NCI-H1048 (cell line): Measurements from ENCODE around the gene ANKRD65.
"Not testable (repeated sequence)": the region's sequence is repeated elsewhere in the genome, so short reads cannot be mapped to it uniquely, and the experiment has no call there.

ENCODE experiments used
- DNase-seq: peaks from one replicate; lab custom pipeline; 2025; lab: John Stamatoyannopoulos, UW

ANKRD65 gene

GRCh38 chr1:1393428-1393827 lies 27.6 kb downstream of the ANKRD65 start:
- DNase-seq = no peak

- no peak for DNase-seq
These were observed 28.1 kb downstream of the ANKRD65 start for GRCh38 chr1:1393014-1393413.

DNA sequence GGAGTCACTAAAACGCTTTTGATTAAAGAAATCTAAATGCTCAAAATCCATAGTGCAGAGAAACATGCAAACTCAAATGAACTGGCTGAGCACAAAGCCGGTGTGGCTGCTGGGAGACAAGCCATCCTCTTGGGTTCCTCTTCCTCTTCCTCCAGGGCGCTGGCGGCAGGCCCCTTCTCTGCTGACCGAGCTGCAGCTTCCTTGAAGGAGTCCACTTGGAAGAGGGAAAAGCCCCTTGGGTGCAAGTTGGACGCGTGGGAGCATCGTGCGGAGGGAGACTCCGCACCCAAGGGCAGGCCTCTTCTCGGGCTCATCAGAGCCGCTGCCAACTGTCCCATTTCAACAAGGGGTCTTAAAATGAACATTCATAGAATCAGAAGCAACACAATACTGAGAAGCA lies 29.9 kb downstream of the ANKRD65 start:
- no peak for DNase-seq

- no peak for DNase-seq
These were observed 30.4 kb downstream of the ANKRD65 start for GRCh38 chr1:1390675-1391074.

GRCh38 chr1:1388078-1388472 lies 33.0 kb downstream of the ANKRD65 start:
- no peak for DNase-seq

GRCh38 chr1:1387098-1388077 lies 33.7 kb downstream of the ANKRD65 start:
- no peak for DNase-seq

GRCh38 chr1:1385931-1386330 lies 35.1 kb downstream of the ANKRD65 start:
- no peak for DNase-seq

GRCh38 chr1:1385339-1385738 lies 35.7 kb downstream of the ANKRD65 start:
- not testable (repeated sequence) for DNase-seq

DNA sequence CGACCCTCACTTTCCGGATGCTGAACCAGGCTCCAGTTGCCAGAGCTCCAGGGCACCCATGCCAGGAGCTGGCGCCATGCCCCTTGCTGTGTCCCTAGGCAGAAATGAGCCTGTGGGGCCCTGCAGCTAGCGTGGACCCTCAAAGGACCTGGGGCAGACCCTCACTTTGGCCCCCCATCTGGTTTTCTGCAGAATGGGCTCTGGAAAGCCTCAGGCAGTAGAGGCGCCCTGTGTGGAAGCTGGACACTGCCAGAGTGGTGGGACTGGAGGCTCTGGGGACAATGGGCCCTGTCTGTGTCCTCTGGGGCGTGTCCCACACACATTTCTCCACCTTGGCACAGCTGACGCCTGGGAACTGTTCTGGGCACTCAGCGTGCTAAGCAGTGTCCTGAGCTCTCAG lies 39.8 kb downstream of the ANKRD65 start:
- no peak for DNase-seq

- no peak for DNase-seq
These were observed 40.2 kb downstream of the ANKRD65 start for GRCh38 chr1:1380860-1381259.

- no peak for DNase-seq
These were observed 43.4 kb downstream of the ANKRD65 start for GRCh38 chr1:1377540-1378205.

GRCh38 chr1:1376551-1377226 lies 44.4 kb downstream of the ANKRD65 start:
- no peak for DNase-seq

DNA sequence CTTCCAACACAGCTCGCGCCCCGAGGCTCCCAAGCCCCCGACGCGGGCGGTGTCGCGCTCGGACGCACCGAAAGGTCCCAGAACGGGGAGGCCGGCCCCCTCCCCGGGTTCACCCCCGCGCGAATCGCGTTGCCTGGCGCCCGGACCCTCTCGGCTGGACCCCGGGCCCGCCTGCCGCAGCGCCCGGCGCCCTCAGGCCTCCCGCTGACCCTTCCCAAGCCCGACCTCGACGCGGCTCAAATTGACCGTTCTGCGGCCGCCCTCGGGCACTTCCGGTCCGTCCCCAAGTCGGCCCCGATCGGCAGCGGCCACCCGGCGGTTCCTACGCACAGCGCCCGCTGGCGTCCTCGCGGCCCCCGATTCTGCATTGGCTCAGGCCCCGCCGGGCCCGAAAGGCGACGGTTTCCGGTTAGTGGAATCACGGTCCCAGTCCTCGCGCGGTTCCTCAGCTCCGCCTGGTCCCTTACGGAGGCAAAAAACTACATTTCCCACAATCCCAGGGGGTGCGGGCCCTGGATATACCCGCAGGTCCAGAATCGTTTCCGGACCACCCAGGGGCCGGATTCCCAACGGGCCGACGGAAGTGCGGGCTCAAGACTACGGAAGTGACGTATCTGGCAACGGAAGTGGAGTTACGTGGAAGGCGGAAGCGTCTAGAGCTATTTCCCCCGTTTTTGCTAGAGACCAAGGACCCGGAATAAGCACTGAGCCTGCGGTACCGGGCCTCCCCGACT lies 46.0 kb downstream of the ANKRD65 start, which contains the start of gene AURKAIP1:
Gene AURKAIP1, minus strand, starts transcription at position 279 of the 734 bp plus-strand sequence. CDS start 451 bp downstream, outside the sequence.
- peak; percentile 99 for DNase-seq

DNA sequence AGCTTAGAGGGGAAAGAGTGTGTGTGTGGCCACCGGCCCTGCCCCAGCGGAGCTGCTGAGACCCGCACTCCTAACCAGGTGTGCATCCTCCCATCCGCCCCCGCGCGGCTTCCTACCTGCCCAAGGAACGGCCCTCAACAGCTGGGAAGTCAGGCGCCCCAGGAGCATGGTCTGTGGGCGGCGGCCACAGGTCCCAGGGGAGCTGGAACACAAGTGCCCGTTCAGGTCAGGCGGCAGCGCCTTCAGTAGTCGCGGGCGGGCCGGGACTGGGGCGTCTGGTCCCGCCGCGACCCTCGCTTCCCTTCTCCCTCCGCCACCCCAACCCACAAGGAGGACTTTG lies 46.5 kb downstream of the ANKRD65 start:
- DNase-seq = no peak

DNA sequence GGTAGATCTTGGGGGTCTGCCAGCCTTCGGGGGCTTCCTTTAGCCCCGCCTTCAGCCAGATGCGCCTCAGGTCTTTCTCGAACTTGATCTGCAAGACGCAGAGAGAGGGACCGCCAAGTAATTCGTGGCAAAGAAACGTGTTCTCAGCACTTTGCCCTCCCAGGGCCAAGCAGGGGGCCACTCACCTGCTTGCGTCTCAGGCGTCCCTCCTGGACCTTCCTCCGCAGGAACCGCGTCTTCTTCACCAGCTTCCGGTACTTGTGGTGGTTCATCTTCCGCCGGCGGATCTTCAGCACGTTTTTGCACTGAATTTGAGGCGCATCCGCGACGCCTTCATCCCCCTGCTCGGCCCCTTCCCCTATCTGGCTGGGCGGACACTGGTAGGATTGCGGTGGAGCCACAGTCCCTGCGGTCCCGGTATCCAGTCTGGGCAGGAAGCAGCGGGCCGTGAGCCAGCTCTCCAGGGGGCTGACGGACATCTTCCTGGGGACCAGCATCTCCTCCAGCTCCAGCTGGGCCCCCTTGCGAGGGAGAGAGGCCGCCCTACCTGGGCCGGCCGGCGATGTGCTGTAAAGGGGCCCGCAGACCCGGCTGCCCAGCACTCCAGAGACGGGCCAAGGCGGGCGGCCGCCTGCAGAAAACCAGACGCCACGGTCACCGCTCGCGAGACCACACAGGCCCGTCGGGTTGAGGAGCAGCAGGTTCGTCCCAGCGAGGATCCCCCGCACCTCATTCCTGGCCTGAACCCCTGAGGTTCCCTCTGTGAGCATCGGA lies 47.1 kb downstream of the ANKRD65 start:
- no peak for DNase-seq

DNA sequence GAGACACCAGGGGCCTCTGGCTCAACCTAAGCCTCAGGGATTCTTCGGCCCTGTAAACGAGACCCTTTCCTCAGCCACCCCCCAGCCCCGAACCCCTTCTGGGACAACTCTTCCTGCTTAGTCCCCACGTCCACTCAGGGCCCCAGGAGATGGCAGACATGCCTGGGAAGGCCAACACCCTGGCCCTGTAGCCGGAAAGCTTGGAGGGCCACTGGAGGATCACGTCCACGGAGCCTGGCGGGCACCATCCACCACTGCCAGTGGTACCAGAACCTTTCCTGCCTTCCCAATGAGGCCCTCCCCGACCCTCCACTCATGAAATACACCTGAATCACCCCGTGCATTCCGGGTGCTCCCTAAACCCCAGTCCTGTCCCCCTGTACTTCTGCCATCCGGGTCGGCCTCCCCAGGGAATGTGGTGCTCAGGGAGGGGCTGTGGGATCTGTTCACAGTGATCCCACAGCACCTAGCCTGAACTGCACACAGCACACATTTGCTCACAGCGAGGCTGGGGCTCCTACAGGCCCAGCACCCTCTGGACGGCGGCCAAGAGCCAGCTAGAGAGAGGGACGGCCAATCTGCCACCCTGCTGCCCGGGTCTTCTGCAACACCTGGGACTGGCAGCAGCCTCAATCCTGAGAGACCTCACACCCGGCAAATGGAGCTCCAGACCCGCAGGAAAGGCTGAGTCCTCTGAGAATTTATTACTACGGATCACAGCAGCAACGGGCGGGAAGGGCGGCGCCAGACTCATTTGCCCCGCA lies 47.8 kb downstream of the ANKRD65 start:
- no peak for DNase-seq

DNA sequence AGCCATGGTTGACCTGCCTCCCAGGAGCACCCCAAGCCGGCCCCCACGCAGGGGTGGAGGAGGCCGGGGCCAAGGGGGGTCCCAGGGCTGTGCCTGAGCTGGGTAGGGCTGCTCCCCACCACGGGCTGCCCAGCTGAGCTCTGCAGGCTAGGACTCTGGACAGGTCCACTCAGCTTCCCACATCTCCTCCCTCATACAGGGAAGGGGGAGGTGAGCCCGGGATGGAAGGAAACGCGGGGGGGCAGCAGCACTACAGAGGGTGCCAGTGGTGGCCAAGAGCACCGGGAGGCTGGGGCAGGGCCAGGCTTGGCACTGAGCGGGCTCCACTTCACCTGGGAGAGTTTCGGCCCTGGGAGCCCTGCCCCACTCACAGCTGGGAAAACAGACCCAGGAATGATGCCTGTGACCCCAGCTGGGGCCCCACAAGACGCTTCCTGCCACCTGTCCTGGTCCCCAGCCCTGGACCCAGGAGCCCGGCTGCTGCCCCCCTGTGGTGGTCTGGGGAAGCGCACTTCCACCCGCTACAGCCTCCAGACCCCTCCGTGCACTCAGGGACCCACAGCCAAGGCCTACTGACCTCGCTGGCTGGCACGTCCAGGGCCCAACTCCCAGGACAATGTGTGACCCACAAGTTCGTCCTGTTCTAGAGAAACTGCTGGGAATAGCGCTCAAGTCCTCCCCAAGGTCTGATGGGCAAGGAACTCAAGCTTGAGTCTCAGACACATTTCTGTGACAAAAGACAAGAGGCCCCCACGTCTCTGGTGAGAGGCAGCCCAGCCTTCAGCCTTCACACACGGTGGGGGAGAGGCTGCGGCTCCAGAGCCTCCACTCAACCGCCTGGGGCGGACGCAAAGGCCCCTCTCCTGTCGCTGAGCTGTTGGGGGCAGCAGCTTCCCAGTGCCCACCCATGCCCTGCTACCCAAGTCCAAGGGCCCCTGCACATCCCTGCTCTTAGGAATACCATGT lies 49.0 kb downstream of the ANKRD65 start:
- no peak for DNase-seq

GRCh38 chr1:1371364-1371745 lies 49.7 kb downstream of the ANKRD65 start:
- DNase-seq = no peak

DNA sequence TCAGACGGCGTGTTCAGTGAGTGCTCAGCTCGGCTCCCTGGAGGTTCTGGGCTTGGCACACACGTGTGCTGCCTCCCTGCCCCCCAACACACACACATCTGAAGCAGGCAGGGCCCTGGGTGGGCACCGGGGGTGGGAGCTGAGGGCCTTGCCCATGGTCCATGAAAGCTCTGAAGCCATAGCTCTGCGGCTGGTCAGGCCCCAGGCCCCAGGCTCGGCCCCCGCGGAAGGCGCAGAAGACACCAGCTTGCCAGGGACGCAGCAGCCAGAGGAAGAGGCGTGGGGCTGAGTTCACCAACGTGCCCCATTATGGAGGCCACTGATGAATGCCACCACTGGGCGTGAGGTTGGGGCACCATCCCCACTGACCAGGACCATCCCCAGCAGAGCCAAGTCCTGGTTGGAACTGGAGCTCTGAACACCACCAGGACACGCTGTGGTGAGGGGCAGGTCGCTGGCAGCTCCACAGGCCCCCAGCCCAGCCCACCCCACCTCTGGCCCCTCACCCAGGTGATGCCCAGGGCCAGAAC lies 50.2 kb downstream of the ANKRD65 start:
- no peak for DNase-seq
